ENCODE results near the gene SLC2A10.

The SLC2A10 gene

DNA sequence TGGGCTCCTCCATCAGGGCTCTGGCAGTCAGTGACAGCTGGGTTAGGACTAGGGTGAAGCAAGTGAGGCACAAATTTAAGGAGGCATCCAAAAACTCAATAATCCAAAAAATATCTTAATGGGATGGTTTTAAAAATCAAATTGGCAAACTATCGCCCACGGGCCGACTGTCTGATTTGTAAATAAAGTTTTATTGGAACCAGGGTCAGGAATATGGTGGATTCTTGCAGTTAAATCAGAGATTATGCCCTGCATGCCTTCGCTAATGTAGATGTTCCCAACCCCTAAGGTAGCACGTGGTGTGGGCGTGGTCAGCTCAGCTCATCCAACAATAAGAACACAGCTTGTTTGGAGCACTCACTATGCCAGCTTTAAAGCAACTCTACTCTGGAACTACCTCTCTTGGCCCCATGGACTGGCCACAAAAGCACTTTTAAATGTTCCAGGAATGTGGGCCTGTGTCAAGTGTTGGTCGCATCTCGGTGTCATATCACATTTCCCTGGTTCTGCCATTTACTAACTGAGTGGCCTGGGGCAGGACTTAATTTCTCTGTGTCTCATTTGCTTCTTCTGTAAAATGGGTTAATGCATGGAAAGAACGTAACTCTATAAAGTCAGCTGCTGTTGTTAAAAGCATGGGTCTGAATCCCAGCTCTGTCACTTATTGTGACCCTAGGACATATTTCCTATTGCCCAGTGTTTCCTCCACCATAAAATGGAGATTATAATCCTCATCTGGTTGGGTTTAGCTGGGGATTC lies 27.2 kb upstream of the SLC2A10 start:
- no peak for DNase-seq (ENCODE audit: low spot score)

DNA sequence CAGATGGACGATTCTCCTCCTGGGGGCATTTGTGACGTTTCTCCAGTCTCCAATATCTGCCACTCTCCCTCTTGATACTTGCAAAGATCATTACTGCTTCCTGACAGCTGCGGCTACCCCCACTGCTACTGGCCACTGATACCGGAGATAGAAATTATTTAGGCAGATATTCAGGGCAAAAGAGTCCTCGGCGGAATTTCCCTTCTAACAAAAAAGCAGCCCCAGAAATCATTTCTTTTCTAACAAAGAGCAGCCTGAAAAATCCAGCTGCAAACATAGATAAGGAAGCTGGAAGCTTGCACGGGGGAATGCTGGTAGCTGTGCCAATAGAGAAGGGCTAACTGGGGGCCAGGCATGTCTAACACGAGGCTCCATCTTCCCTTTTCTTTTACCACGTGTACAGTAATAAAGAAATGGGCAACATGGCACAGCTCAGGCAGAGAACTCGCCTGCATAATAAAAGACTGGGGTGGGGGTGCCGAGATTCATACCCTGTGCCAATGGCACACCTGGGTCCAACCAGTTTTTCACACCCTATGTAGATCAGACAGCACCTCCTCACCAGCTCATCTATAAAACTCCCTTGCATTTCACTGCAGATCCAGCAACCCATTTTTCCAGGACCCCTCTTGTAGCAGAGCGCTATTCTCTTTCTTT lies 26.3 kb upstream of the SLC2A10 start:
- DNase-seq (ENCODE audit: low spot score), result no peak

DNA sequence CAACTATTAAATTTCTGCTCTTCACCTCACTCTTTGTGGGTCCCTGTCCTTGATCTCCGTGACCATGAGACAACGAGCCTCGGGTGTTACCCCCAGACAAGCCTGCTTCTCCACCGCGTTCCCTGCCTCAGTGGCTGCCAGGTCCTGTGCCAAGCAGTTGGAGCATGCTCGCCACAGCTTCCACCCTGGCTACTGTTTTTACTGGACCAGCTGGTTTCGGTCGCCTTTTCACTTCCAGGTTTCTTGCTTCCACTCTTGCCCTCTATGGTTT lies 25.8 kb upstream of the SLC2A10 start:
- no peak for DNase-seq (ENCODE audit: low spot score)

DNA sequence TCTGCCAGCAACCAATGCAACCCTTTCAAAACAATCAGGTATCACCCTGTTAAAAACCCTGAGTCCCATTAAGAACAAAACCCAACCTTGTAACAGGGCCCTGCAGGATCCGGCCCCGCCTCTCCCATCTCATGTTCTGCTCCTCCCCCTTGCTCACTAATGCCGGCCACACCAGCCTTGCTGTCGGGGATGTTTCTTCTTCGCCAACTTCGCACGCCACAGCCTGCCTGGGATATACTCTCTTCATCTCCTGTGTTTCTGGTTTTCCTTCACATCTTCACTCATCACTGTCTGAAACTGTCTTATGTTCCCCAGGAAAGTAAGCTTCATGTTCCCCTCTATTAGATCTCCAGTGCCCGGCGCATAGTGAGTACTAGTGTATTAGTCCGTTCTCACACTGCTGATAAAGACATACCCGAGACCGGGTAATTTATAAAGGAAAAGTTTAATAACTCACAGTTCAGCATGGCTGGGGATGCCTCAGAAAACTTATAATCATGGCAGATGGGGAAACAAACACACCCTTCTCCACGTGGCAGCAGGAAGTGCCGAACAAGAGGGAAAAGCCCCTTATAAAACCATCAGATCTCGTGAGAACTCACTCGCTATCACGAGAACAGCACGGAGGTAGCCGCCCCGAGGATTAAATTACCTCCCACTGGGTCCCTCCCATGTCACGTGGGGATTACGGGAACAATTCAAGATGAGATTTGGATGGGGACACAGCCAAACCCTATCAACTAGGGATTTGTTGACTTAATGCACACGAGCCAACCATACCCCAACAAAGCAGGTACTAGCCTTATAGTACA lies 25.3 kb upstream of the SLC2A10 start:
- no peak for DNase-seq (ENCODE audit: low spot score)

DNA sequence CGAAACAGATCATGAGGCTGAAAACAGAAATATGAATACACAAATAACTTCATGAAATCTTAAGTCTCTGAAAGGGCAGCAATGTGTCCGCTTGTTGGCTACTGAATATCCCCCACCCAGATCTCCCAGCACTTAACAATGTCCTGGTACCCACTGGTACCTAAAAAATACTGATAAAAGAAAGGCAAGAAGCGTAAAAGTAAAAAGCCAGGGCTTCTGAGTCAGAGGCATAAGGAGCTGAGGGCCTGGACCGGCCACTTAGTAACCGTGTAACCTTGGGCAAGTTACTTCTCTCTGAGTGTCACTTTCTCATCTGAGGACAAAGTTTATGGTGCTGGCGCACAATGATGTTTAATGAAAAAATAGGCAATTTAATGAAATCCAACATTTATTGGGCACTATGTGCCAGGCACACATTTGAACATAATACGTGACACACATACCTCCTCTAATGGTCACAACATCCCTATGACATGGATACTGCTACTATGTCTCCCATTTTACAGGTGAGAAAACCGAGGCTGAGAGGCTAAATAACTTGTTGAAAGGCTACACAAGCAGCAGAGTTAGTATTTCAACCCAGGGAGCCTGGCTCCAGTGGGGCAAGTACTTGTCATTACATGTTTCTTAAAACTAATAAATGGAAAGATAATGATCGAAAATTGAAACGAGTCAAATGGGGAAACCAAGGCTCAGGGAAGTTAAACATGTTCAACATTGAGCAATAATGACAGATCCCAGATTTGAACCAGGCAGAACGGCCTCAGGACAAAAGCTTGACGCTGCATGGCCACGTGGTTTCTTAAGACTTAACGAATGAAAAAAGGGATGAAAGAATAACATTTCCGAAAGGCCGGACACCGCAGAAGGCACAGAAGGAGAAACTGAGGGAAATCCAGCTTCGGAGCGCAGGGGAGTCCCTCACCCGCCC lies 21.0 kb upstream of the SLC2A10 start:
- peak; percentile 32 for DNase-seq (ENCODE audit: low spot score)

DNA sequence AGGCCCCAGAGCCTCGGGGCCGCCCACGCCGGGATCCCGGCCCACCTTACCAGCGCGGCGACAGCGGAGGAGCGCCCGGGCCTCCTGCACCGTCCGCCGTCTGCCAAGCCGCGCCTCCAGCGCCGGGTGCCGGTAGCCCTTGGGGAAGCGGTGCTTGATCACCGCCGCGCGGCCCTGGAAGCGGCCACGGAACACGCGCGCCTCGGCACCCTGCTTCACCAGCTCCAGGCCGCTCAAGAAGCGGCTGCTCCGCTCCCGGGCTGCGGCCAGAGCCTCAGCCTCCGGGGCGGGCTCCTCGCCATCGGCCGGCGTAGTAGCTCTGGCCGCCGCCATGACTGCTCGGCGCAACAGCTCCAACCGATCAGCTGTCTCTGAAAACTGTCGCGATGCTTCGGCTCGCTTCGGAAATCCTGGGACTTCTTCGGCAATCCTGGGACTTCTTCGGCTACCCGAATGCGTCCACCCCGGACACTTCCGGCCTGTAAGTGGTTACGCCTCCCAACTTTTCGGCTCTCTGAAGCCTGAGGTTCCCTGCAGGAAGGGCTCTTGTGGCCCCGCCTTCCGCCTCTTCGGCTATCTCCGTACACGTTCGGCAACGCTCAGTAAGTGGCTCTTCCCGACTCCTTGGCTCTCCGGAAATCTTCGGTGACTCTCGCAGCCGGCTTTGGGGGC lies 20.2 kb upstream of the SLC2A10 start, which contains the start of gene TP53RK:
TP53RK (minus strand) TSS at position 363 of the 672 bp plus-strand sequence; CDS start at position 333, 30 bp downstream.
- peak; percentile 100 for DNase-seq (ENCODE audit: low spot score)

DNA sequence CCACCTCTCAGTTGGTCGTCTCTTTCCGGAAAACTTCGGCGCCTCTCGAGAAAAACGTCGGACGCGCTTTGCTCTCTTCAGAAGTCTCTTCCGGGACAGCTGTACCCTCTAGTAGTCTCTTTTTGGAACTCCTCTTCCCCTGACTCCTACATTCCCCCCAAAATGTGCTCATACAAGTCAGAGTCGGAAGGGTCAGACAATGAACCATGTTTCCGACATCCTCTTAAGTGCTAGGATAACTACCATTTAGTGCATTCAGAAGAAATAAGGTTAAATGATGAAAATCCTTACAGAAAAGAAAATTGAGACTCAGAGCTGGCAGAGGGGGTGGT lies 19.7 kb upstream of the SLC2A10 start:
- DNase-seq (ENCODE audit: low spot score), result no peak

DNA sequence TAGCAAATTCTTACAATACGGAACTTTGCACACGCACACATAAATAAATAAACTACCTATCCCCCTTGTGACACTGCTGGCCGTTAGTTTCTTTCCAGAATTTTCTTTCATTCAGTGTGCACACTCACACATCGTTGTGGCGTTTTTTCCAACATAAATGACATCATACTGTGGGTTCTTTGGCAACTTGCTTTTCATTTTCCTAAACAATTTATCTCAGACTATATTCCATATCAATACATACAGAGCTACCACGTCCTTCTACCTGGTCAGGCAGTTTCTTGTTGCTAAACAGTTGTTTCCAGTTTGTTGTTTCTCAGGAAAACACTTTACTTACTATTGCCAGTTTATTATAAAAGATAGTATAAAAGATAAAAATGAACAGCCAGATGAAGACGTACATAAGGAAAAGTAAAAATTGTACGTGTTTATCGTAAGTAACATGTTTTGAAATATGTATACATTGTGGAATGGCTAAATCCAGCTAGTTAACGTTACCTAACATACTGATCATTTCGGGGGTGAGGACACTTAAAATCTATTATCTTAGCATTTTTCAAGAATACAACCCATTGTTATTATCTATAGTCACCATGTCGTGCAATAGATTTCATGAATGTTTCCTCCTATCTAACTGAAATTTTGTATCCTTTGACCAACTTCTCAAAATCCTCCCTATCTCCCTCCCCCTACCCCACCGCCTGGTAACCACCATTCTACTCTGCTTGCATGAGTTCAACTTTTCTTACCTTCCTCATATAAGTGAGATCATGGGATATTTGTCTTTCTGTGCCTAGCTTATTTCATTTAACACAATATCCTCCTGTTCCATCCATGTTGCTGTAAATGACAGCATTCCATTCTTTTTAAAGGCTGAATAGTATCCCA lies 19.0 kb upstream of the SLC2A10 start:
- DNase-seq (ENCODE audit: low spot score), result no peak

DNA sequence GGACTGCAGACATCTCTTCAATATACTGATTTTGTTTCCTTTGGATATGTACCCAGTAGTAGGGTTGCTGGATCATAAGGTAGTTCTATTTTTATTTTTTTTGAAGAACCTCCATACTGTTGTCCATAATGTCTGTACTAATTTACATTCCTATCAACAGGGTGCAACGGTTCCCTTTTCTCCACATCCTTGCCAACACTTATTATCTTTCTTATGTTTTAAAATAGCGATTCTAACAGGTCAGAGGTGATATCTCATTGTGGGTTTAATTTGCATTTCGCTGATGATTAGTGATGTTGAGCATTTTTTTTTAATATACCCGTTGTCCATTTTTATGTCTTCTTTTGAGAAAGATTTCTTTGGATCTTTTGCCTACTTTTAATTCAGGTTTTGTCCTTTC lies 18.3 kb upstream of the SLC2A10 start:
- DNase-seq (ENCODE audit: low spot score), result no peak

DNA sequence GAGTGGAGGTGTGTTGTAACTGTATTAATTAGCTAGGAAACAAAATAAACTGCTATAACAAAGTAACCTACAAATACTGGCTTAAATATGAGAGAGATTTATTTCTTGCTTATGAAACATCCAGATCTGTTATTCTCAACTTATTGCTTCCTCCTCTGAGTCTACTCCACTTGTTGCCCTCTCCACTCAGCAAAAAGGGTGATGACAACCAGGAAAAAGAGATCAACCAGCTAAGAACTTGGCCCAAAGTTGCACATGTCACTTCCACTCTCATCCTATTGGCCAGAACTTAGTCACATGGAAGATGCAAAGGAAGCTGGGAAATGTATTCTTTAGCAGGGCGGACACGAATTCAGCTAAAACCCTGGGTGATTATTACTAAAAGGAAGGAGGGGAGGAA lies 15.0 kb upstream of the SLC2A10 start:
- no peak for DNase-seq (ENCODE audit: low spot score)

DNA sequence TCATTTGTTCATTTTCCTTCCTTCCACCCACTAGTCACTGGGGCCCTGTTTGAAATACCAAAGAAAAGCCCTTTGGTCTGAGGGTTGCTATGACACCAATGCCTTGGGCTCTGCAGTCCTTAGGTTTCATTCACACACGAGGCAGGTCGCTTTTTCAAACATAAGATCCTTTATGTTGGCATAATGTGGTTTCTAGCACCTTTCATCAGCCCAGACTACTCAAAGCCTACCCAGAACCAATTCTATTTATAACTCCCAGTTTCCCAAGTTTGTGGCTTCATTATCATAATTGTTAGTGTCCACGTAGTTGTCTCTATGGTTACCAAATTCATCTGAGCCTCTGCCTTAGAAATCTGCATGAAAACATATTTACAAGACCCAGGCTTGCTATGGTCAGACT lies 13.6 kb upstream of the SLC2A10 start:
- DNase-seq (ENCODE audit: low spot score), result no peak

DNA sequence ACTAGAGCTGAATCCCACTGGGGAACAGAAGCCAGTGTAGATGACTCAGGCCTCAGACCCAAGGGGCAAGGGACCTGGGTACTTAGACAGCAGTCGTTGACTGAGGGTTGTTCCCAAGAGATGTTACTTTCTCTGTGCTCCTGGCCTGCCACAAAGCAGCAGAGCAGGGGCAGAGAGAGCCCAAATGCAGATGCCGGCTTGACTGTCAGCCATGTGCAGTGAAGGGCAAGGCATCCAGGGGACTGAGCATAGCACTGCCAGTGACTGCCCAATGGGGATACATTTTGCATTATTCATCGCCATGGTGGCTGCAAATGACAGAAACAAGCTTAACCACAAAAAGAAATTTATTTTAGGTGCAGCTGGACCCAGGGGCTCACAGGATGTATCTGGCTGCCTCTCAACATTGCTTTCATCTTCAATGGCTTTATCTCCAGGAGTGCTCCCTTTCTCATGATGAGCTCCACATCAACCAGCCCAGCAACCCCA lies 12.6 kb upstream of the SLC2A10 start:
- DNase-seq (ENCODE audit: low spot score), result no peak

DNA sequence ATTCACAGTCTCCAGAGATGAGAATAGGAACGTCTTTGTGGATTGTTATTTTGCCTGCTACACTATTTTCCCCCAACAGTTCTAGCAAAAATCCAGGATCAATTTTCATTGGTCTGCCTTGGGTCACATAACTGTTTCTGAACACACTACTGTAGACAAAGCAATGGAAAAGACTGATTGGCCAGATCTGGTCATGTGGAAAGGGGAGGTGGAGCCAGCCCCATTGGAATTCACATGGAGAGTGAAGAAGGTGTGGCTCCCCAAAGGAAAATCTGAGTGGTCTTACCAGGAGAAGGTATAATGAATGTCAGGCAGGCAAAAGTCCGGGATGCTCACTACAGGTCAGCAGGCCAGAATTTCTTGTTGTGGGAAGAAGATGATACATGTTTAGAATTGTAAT lies 10.7 kb upstream of the SLC2A10 start:
- DNase-seq (ENCODE audit: low spot score), result no peak

DNA sequence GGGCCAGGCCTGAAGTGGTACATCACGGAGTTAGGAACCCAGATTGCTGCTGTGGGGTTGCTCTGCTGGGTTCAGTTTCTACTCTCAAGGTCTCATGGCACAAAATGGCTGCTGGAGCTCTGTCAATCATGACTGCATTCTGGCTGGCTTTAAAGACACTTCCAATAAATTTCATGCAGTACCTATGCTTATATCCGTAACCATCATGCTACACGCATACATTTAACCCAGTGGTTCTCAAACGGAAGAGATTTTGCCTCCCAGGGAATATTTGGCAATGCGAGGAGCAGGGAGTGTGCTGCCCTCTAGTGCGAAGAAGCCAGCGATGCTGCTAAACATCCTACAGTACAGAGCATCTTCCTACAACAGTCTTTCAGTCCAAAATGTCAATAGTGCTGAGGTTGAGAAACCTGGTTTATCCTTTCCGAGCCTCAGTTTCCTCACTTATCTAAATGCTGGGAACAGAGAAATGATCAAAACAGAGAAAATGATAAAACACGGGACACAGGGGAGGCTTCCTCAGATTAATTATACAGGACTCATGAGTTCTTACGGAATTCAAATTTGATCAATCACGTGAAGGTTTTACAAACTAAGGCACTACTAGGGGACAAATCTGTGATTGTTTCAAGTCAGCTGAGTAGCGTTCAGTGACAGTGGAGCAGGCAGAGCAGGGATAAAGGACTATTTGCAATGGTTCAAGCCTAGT lies 9.6 kb upstream of the SLC2A10 start:
- DNase-seq (ENCODE audit: low spot score), result no peak

DNA sequence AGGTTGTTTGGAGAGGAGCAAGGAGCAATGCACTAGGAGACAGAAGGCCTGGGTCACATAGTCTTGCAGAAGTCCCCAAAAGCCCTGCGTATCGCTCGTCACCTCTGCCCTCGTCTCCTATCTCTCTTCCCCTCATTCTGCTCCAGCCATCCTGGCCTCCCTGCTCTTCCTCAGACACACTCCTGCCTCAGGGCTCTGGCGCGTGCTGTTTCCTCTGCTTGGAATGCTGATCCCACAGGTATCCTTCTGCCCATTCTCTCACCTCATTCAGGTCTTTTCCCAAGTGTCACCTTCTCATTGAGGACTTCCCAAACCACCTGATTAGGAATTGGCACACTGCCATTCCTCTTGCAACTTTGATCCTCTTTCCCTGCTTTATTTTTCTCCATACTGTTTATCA lies 9.0 kb upstream of the SLC2A10 start:
- no peak for DNase-seq (ENCODE audit: low spot score)

DNA sequence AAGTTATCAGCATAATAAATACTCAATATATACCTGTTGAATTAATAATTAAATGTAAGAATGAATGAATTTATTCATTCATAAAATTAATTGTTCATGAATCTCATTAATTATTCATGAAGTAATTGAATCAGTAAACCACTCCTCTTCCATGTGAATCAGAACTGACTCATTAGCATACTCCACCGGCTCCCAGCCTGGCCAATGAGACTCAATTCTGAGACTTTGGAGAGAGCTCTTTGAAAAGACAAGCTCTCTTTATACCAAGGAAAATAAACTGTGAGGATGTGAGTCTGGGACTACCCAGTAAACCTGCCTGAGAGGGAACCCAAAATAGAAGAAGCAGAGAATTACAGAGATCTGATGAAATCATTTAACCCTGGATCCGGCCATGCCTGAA lies 8.4 kb upstream of the SLC2A10 start:
- DNase-seq (ENCODE audit: low spot score), result no peak

DNA sequence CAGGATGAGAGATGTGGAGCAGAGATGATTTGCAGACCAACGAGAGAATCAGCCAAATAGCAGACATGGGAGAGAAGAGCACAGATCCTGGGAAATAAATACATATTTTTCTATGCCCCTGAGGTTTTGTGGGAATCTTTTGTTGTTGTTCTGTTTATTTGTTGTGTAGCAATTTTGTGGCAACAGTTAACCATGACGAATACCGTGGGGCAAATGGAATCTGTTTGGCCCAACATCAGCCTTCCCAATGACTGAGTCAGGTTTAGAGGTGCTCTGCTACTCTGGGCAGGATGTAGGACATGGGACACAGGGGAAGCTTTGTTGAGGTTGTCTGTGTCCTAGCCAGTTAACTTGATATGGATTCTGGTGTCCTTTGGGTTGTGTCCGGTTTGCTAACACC lies 7.9 kb upstream of the SLC2A10 start:
- no peak for DNase-seq (ENCODE audit: low spot score)

DNA sequence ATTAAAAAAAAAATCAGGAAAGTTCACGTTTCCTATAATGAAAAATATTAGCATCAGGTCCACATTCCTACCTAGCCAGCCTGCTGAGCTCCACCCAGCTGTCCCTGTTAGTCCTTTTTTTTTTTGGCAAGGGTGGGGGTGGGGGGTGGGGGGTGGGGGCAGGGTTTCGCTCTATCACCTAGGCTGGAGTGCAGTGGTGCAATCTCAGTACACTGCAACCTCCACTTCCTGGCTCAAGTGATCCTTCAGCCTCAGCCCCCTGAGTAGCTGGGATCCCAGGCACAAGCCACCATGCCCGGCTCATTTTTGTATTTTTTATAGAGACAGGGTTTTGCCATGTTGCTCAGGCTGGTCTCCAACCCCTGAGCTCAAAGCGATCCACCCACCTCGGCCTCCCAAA lies 7.5 kb upstream of the SLC2A10 start:
- DNase-seq (ENCODE audit: low spot score), result no peak

DNA sequence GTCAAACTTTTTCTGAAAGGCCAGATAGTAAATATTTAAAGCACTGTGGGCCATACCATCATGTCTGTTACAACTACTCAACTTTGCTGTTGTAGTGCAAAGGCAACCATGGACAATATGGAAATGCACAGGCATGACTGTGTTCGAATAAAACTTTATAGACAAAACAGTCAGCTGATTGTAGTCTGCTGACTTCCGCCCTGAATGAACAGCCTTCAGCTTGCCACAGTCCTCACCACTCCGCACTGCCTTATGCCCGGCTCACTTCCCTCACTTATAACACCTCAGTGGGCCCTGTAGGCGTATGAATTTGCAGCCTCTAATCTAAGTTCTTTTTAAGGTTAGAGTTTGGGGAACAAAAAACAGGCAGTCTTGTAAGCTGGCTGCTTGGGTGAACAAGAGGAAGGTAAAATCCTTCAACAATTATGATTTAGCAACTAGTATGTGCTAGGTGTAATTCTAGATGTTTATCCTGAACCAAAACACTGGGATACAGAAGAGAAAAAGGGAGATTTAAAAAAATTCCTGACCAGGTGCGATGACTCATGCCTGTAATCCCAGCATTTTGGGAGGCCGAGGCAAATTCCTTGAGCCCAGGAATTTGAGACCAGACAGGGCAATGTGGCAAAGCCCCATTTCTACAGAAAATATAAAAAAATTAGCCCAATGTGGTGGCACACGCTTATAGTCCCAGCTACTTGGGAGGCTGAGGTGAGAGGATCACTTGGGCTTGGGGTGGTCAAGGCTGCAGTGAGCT lies 6.8 kb upstream of the SLC2A10 start:
- no peak for DNase-seq (ENCODE audit: low spot score)

Measured in SK-N-DZ (cell line).